ENCODE results near the gene ZCCHC10.

DNA sequence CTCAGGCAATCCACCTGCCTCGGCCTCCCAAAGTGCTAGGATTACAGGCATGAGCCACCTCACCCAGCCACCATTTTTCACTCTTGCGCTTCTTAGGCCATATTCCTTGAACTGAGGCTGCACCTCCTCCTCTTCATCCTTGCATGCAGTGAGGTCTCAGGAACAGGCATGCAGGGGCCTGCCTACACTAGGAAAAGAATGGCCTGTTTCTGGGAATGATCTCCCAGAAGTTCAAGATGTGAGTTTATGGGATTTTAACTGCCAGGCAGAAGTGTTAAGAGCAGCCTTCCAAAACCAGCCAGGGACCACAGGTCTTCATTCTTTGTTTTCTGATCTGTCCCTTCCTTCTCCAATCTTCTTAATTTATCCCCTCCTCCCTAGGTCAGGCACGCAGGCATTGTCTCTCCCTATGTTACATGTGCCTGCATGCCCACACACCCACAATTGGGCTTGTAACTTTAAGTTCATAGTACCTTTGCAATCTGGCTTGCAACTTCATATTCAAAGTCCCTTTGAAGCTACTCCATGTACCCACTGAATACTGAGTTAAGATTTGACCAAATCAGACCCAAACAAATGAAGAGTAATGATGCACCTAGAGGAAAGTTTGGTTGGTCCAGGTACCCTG is 14.9 kb upstream of the ZCCHC10 start:
- TF ChIP-seq EZH2 (IDR thresholded peaks at IDR 0.05; ENCODE audit: borderline replicate concordance, low read length) = no peak
- TF ChIP-seq, protein P1, sequence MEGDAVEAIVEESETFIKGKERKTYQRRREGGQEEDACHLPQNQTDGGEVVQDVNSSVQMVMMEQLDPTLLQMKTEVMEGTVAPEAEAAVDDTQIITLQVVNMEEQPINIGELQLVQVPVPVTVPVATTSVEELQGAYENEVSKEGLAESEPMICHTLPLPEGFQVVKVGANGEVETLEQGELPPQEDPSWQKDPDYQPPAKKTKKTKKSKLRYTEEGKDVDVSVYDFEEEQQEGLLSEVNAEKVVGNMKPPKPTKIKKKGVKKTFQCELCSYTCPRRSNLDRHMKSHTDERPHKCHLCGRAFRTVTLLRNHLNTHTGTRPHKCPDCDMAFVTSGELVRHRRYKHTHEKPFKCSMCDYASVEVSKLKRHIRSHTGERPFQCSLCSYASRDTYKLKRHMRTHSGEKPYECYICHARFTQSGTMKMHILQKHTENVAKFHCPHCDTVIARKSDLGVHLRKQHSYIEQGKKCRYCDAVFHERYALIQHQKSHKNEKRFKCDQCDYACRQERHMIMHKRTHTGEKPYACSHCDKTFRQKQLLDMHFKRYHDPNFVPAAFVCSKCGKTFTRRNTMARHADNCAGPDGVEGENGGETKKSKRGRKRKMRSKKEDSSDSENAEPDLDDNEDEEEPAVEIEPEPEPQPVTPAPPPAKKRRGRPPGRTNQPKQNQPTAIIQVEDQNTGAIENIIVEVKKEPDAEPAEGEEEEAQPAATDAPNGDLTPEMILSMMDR (IDR thresholded peaks at IDR 0.05; ENCODE audit: low read length) = no peak

Measured in OCI-LY1 (cell line).